ENCODE measurements around the gene ACP7. TPM values are rescaled to one million over a fixed set of nuclear protein-coding genes. Genes with fewer than 3 reads are reported as not detected.
A peak's percentile ranks its signal among the peaks of the same experiment; 100 is the strongest.

Gene ACP7
- total and polyA plus RNA-seq, 10 of the 15 experiments (the other 5 are each of a cell fraction or from before 2014, with no cell fraction given), result not detected

GRCh38 chr19:39125554-39126311 lies 41.6 kb downstream of the ACP7 start, which contains the start of gene PAK4 (continued):
- no peak for TF ChIP-seq REST (IDR thresholded peaks at IDR 0.05; ENCODE audit: low read depth, low read length)
- peak; percentile 42 for TF ChIP-seq BCL3 (IDR thresholded peaks at IDR 0.05; ENCODE audit: borderline replicate concordance, insufficient read depth, low read depth, low read length, poor library complexity, severe bottlenecking)
- TF ChIP-seq MTA3 (IDR thresholded peaks at IDR 0.05; ENCODE audit: borderline replicate concordance, low read length), result no peak
- no peak for TF ChIP-seq KAT2A (conservative IDR thresholded peaks at IDR 0.05; ENCODE audit: control insufficient read depth, low read depth, low read length)
- TF ChIP-seq BCLAF1 (IDR thresholded peaks at IDR 0.05), result no peak
- peak; percentile 99 for TF ChIP-seq BMI1 (IDR thresholded peaks at IDR 0.05; ENCODE audit: borderline replicate concordance)
- TF ChIP-seq ZNF24 (IDR thresholded peaks at IDR 0.05), result no peak
- TF ChIP-seq PAX5 (IDR thresholded peaks at IDR 0.05; ENCODE audit: borderline replicate concordance, low read depth, low read length), result no peak
- TF ChIP-seq JUNB (IDR thresholded peaks at IDR 0.05), result no peak
- no peak; the same call in 1 of the 2 replicates for TF ChIP-seq FOXM1 (IDR thresholded peaks at IDR 0.05; ENCODE audit: low read depth, low read length)
- TF ChIP-seq SREBF1 (IDR thresholded peaks at IDR 0.05; ENCODE audit: low read length), result no peak
- TF ChIP-seq RAD21 (IDR thresholded peaks at IDR 0.05; ENCODE audit: insufficient read depth, low read depth, low read length), result no peak
- TF ChIP-seq EZH2 (IDR thresholded peaks at IDR 0.05; ENCODE audit: borderline replicate concordance, control insufficient read depth, low read depth, low read length), result no peak
- TF ChIP-seq CBX3 (IDR thresholded peaks at IDR 0.05; ENCODE audit: borderline replicate concordance, low read depth), result no peak
- no peak for TF ChIP-seq HDAC2 (IDR thresholded peaks at IDR 0.05)
- no peak for TF ChIP-seq KDM1A (IDR thresholded peaks at IDR 0.05; ENCODE audit: borderline replicate concordance)
- TF ChIP-seq ZNF384 (IDR thresholded peaks at IDR 0.05; ENCODE audit: borderline replicate concordance, low read depth, low read length), result no peak
- no peak for TF ChIP-seq NRF1 (conservative IDR thresholded peaks at IDR 0.05; ENCODE audit: low read depth, low read length)
- no peak for TF ChIP-seq ATF2 (IDR thresholded peaks at IDR 0.05; ENCODE audit: low read length)
- TF ChIP-seq CREM (IDR thresholded peaks at IDR 0.05; ENCODE audit: low read depth), result no peak
- peak; percentile 87 for TF ChIP-seq MXI1 (IDR thresholded peaks at IDR 0.05; ENCODE audit: low read depth, low read length)
